Measurements from ENCODE around the gene TMEM25.

- TF ChIP-seq CTCF (IDR thresholded peaks at IDR 0.05; ENCODE audit: borderline replicate concordance, extremely low read depth, low read length, poor library complexity, severe bottlenecking) = no peak
- TF ChIP-seq EZH2 (IDR thresholded peaks at IDR 0.05; ENCODE audit: borderline replicate concordance, low read depth, low read length, severe bottlenecking) = no peak
Measured at GRCh38 chr11:118572981-118573550, 42.1 kb downstream of the TMEM25 start.

All from DND-41 (cell line).